NCI-H345 treated with DMSO at 0.1 percent for 48 hours (cell line): Measurements from ENCODE around the gene GNAO1.
"Not testable (repeated sequence)": the region's sequence is repeated elsewhere in the genome, so short reads cannot be mapped to it uniquely, and the experiment has no call there.

Experiments
- DNase-seq: peaks from one replicate; lab custom pipeline; 2025; ENCODE audit not compliant: unreplicated experiment; lab: John Stamatoyannopoulos, UW

The GNAO1 gene

DNA sequence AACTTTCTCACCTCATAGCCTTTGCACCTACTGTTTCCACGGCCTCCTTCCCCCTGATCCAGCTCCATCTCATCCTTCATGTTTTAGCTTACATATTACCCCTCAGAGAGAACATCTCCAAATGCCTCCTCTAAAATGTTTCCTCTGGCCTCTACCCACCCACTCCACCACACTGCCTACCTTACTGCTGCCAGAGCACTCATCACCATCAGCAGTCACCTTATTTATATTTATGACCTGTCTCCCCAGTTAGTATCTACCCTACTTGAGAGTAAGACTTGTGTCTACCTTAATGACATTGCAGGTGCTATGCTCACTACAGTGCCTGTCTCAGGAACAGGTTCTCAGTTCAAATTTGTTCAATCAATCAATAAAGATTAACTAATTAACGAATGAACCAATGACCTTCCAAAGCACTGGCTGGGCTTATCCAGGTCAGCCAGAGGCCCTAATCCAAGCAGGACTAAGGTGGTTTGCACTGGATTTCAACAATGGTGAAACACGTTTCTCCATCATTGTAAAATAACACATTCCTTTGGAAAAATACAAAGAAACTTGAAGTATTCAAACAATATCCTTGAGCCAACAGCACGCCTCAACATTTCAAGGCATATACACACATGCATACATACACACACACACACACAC lies 192.9 kb downstream of the GNAO1 start:
- no peak for DNase-seq

DNA sequence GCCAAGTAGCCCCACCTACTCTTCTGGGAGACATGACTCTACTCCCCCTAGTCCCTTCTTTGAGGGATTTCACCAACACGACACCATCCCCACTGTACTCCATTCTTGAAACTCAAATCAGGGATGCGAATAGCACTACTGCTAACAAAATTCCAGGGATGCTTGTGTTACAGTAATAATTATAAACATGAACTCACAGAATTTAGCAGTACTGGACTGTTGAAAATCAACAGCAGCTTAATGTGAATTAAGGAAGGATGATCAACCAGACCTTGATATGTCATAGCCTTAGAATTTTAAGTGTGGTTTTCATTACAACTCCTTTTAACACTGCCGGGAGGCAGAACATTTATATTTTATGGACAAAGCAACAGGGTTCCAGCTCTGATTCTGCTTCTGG lies 196.1 kb downstream of the GNAO1 start:
- no peak for DNase-seq

GRCh38 chr16:56388209-56388608 lies 196.9 kb downstream of the GNAO1 start:
- no peak for DNase-seq

DNA sequence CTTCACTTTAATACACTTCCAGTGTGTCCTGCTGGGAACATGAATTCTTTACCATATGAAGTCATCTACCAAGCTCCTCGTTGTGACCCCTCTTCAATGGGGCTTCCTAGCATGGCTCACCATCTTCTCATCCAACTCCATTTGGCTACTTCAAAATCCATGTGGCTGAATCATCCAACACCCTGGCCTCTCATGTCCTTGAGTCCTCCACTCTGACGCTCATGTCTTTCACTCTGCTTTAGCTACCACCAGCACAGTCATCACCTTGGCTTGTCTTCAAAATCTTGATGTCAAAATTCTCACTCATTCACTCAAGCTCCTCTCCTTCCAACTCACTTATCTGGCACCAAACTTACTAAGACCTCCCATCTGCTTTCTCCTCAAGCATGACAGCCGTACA lies 198.3 kb downstream of the GNAO1 start:
- DNase-seq: no peak

- not testable (repeated sequence) for DNase-seq
Measured at GRCh38 chr16:56396724-56397123, 205.4 kb downstream of the GNAO1 start.

DNA sequence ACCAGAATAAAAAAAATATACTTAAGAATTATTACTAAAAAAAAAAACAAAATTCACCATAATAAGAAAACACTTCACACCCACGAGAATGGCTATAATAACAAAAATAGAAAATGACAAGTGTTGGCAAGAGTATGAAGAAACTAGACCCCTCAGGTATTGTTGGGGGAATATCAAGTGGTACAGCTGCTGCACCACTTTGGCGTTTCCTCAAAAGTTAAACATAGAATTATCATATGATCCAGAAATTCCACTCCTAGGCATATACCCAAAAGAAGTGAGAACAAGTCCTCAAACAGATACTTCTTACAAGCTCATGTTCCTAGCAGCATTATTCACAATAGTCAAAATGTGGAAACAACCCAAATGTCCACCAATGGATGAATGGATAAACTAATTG lies 207.8 kb downstream of the GNAO1 start:
- no peak for DNase-seq

- no peak for DNase-seq
Measured at GRCh38 chr16:56399486-56399885, 208.2 kb downstream of the GNAO1 start.

DNA sequence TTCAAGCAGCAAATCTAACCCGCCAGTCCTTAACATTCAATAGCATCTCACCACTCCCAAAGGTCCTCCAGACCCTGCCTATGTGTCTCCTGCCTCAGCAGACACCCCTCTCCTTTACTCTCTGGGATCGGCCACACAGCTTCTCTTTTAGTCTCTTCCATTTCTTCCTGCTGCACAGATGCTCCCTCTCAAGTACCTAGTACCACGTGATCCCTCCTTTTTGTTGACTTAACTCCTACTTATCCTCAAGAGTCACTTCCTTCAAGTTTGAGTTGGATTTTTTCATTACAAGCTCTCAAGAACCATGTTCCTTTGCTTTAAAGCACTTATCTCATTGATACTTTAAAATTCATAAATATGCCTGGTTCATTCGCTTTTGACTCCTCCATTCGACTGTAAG lies 209.2 kb downstream of the GNAO1 start:
- DNase-seq: no peak

- peak; percentile 41 for DNase-seq
Measured at GRCh38 chr16:56401482-56401881, 210.2 kb downstream of the GNAO1 start.

DNA sequence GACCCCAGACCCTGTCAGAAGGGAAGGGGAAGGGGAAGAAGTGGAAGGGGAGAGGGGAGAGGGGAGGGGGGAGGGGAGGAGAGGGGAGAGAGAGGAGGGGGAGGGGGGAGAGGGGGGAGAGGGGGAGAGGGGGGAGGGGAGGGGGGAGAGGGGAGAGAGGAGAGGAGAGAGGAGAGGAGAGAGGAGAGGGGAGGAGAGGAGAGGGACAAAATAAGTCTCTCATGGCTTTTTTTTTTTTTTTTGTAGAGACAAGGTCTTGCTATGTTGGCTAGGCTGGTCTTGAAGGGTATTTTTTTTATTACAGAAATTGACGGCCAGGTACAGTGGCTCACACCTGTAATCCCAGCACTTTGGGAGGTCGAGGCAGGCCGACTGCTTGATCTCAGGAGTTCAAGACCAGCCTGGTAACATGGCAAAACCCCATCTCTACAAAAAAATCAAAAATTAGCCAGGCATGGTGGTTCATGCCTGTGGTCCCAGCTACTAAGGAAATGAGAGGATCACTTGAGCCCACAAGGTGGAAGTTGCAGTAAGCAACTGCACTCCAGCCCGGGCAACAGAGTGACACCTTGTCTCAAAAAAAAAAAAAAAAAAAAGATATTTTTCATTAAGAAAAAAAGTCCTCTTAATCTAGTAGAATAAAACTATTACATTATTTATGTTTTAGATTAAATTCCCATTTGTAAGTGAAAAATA lies 214.8 kb downstream of the GNAO1 start:
- no peak for DNase-seq
